HepG2 (cell line): ENCODE measurements around the gene CD248. TPM values are rescaled to one million over a fixed set of nuclear protein-coding genes. Genes with fewer than 3 reads are reported as not detected.

Experiments used
- ATAC-seq: fragments of 200-7000 bp; cut with Tn5 transposase; 3 replicates; pipeline ENCODE4 v1.9.1; 2020; ENCODE audit warnings: mild to moderate bottlenecking, moderate library complexity
- BruUV-seq: library from RNA; stranded (reverse); fragments of 400-500 nt; replicated peaks from 2 replicates; lab custom pipeline; 2021; lab: Mats Ljungman, UMichigan
- CTCF ChIA-PET: fragments of 300-600 bp; formaldehyde crosslinking; extraction: SDS; loops from one replicate; lab custom pipeline; 2021; ENCODE audit warnings: low total read pairs, inconsistent platforms, low intra/inter-chr PET ratio; lab: Yijun Ruan, JAX
- POLR2A ChIA-PET: fragments of 350-600 bp; sonication (Branson Sonifier 250); formaldehyde crosslinking; loops from one replicate; lab custom pipeline; 2020; ENCODE audit warnings: antibody characterized with exemption, inconsistent platforms; lab: Yijun Ruan, JAX
- DNase-seq: peaks from one replicate; pipeline ENCODE4 v3.0.0-alpha.2; 2015; ENCODE audit warnings: low spot score
- FAIRE-seq: peaks from 3 replicates; lab custom pipeline; 2011; peaks lifted over from hg19 to GRCh38; lab: Jason Lieb, UNC
- H2AFZ ChIP-seq: one replicate; pipeline ENCODE4 v1.6.1; 2011; ENCODE audit warnings: low read length, inconsistent platforms
- H3K27ac ChIP-seq: fragments of 300-600 bp; 3 replicates; pipeline ENCODE4 v1.8.0; 2011; ENCODE audit warnings: mixed run types, mild to moderate bottlenecking, mixed read lengths, low read length, inconsistent platforms; ENCODE audit not compliant: insufficient read depth; ENCODE audit errors: extremely low read length
- H3K27me3 ChIP-seq, 2 experiments: fragments of 200-600 bp in 1 of 2; 2 replicates in 1 of 2; 3 replicates in 1 of 2; pipeline versions ENCODE4 v1.6.0 to v1.8.0; 2011; ENCODE audit warnings: low read length in 2 of 2, mild to moderate bottlenecking in 2 of 2, moderate library complexity in 2 of 2, inconsistent platforms in 1 of 2; ENCODE audit not compliant: insufficient read depth in 2 of 2, control insufficient read depth in 1 of 2
- H3K36me3 ChIP-seq, 2 experiments: fragments of 200-600 bp in 1 of 2; replicated peaks in 1 of 2; 2 replicates in 1 of 2; 3 replicates in 1 of 2; pipeline versions ENCODE4 v1.5.1 to v1.8.0; 2011; ENCODE audit warnings: low read length in 2 of 2, inconsistent platforms in 1 of 2; ENCODE audit not compliant: insufficient read depth in 2 of 2, control insufficient read depth in 1 of 2
- H3K4me1 ChIP-seq: 2 replicates; pipeline ENCODE4 v1.5.1; 2012; ENCODE audit warnings: low read length, inconsistent platforms; ENCODE audit not compliant: insufficient read depth
- H3K4me2 ChIP-seq: 2 replicates; pipeline ENCODE4 v1.6.0; 2011; ENCODE audit warnings: low read depth, low read length, inconsistent platforms
- H3K4me3 ChIP-seq, 3 experiments: fragments of 200-600 bp in 1 of 3; sonication (generic), shearing (Covaris generic) in 1 of 3; replicated peaks in 1 of 3; 2 replicates each; pipeline ENCODE4 v1.5.1; 2011 to 2016; ENCODE audit warnings: low read length in 3 of 3, inconsistent platforms in 2 of 3, low read depth in 2 of 3, mild to moderate bottlenecking in 2 of 3, control low read depth in 1 of 3, mixed read lengths in 1 of 3; ENCODE audit not compliant: insufficient read depth in 1 of 3
- H3K79me2 ChIP-seq: one replicate; pipeline ENCODE4 v1.6.1; 2011; ENCODE audit warnings: low read length, inconsistent platforms; ENCODE audit not compliant: insufficient read depth
- H3K9ac ChIP-seq: 2 replicates; pipeline ENCODE4 v1.6.0; 2011; ENCODE audit warnings: mild to moderate bottlenecking, low read depth, low read length, inconsistent platforms; ENCODE audit not compliant: insufficient read depth
- H3K9me3 ChIP-seq: 2 replicates; pipeline ENCODE4 v1.5.1; 2012; ENCODE audit warnings: mild to moderate bottlenecking, low read length
- H4K20me1 ChIP-seq: 2 replicates; pipeline ENCODE4 v1.6.0; 2011; ENCODE audit warnings: inconsistent platforms, mild to moderate bottlenecking, low read length, moderate library complexity; ENCODE audit not compliant: insufficient read depth
- ARHGAP35 ChIP-seq: sonication (generic); formaldehyde crosslinking; IDR thresholded peaks from 2 replicates; pipeline ENCODE4 v1.9.0; 2022; ENCODE audit warnings: mild to moderate bottlenecking, inconsistent platforms, moderate library complexity, missing genetic modification reagents, borderline replicate concordance
- ARNT ChIP-seq: fragments of 450-650 bp; IDR thresholded peaks from 2 replicates; pipeline ENCODE4 v1.6.1; 2017
- ATF7 ChIP-seq, 2 experiments: fragments of 450-650 bp in 1 of 2; sonication (generic) in 1 of 2; formaldehyde crosslinking in 1 of 2; IDR thresholded peaks; 2 replicates each; pipeline versions ENCODE4 v1.4.0 to v1.6.1; 2016 to 2020; ENCODE audit warnings: antibody characterized with exemption in 1 of 2, mild to moderate bottlenecking in 1 of 2, missing genetic modification reagents in 1 of 2
- CTCF ChIP-seq: sonication (generic); formaldehyde crosslinking; IDR thresholded peaks from 2 replicates; pipeline ENCODE4 v1.5.0; 2020; ENCODE audit warnings: mild to moderate bottlenecking, missing genetic modification reagents, moderate library complexity
- FOXP4 ChIP-seq: sonication (generic); formaldehyde crosslinking; IDR thresholded peaks from 2 replicates; pipeline ENCODE4 v1.4.0; 2020; ENCODE audit warnings: missing genetic modification reagents
- GFI1 ChIP-seq: sonication (generic); formaldehyde crosslinking; IDR thresholded peaks from 2 replicates; pipeline ENCODE4 v1.5.0; 2020; ENCODE audit warnings: missing genetic modification reagents, mild to moderate bottlenecking, borderline replicate concordance
- HNF1B ChIP-seq: sonication (generic); formaldehyde crosslinking; IDR thresholded peaks from 2 replicates; pipeline ENCODE4 v1.5.1; 2020; ENCODE audit warnings: mild to moderate bottlenecking, moderate library complexity, missing genetic modification reagents
- HNRNPL ChIP-seq: fragments of 200-400 bp; formaldehyde crosslinking; IDR thresholded peaks from 2 replicates; pipeline ENCODE4 v1.6.1; 2017; ENCODE audit warnings: mild to moderate bottlenecking, low read depth, low read length
- SP2 ChIP-seq: sonication (generic); formaldehyde crosslinking; IDR thresholded peaks from 2 replicates; pipeline ENCODE4 v1.5.1; 2020; ENCODE audit warnings: mild to moderate bottlenecking, missing genetic modification reagents
- ZBTB39 ChIP-seq: sonication (generic); formaldehyde crosslinking; IDR thresholded peaks from 2 replicates; pipeline ENCODE4 v1.5.0; 2020; ENCODE audit warnings: missing genetic modification reagents
- ZBTB46 ChIP-seq: sonication (generic); formaldehyde crosslinking; IDR thresholded peaks from 2 replicates; pipeline ENCODE4 v1.4.0; 2020; ENCODE audit warnings: mild to moderate bottlenecking, missing genetic modification reagents, borderline replicate concordance
- ZNF24 ChIP-seq: fragments of 450-650 bp; IDR thresholded peaks from 2 replicates; pipeline ENCODE4 v1.6.1; 2017; ENCODE audit warnings: antibody characterized with exemption, mild to moderate bottlenecking
- WGBS: methylation state at CpG from one replicate; pipeline ENCODE4 v1.1.6; 2017; ENCODE audit warnings: low lambda C conversion rate; 5-methylcytosine and 5-hydroxymethylcytosine counted together
- in situ Hi-C: cut with HindIII; loops from 2 replicates; pipeline ENCODE4 v1.10.0; 2017; ENCODE audit warnings: low pct_unique_long_range_greater_than_20kb; ENCODE audit not compliant: extremely low pct_ligation_motif_present
- intact Hi-C: fragments of 100-400 bp; cut with micrococcal nuclease; formaldehyde crosslinking; loops from one replicate; pipeline ENCODE4 v1.10.0; 2022; ENCODE audit not compliant: unreplicated experiment
- polyA plus RNA-seq, 8 experiments: library from polyadenylated mRNA; depleted of rRNA in 3 of 8; stranded (reverse) in 7 of 8; unstranded in 1 of 8; fragments of >200 nt; fragmentation: Illumina TruSeq in 4 of 8; extraction: Trizol in 4 of 8; gene quantifications; 2 replicates each; pipeline versions ENCODE4 v1.2.1 to v1.2.3, GENCODE V29; 2011 to 2016; ENCODE audit warnings: low read depth in 4 of 8, missing spikeins in 1 of 8, mixed read lengths in 1 of 8; ENCODE audit not compliant: insufficient read depth in 1 of 8
- total RNA-seq, 5 experiments: library from RNA; depleted of rRNA; stranded (reverse); fragments of >200 nt; fragmentation: Illumina TruSeq; extraction: Trizol; gene quantifications; 2 replicates each; pipeline ENCODE4 v1.2.3, GENCODE V29; 2016; ENCODE audit warnings: low read depth in 1 of 5

CD248 gene
- total and polyA plus RNA-seq, 2 of the 13 experiments (the other 11 are each of a cell fraction or from before 2014, with no cell fraction given) = 0.25 to 0.35 TPM

GRCh38 chr11:66361502-66361941 is 44.7 kb upstream of the CD248 start (continued):
- TF ChIP-seq HNF1B (CRISPR knock-in tag) (no peak), CTCF (no peak), SP2 (CRISPR knock-in tag) (no peak), GFI1 (CRISPR knock-in tag) (no peak)

GRCh38 chr11:66360406-66361073 is 43.7 kb upstream of the CD248 start:
- in situ Hi-C loops = no loop called here
- DNase-seq = no peak
- no peak for TF ChIP-seq ARNT
- no peak for TF ChIP-seq ARHGAP35 (CRISPR knock-in tag)
- no peak for TF ChIP-seq FOXP4 (CRISPR knock-in tag)
- TF ChIP-seq ZBTB46 (CRISPR knock-in tag) = no peak
- TF ChIP-seq HNRNPL = no peak
- TF ChIP-seq ZBTB39 (CRISPR knock-in tag) = no peak
- no peak for TF ChIP-seq ZNF24
- no peak for TF ChIP-seq ATF7 (IDR thresholded peaks at IDR 0.05)
- no peak for TF ChIP-seq ATF7 (CRISPR knock-in tag; IDR thresholded peaks at IDR 0.05)

More at GRCh38 chr11:66360406-66361073, 43.7 kb upstream of the CD248 start:
- no peaks in the 10 kb centered on the region for H3K9me3 ChIP-seq
- H3K4me2 ChIP-seq = no peak overlapping the region
- WGBS = over 99% methylated on average over 11 of the region's 15 CpGs
- ATAC-seq (no peak), FAIRE-seq (no peak)
- H3K27ac ChIP-seq = no peak overlapping the region
- no peaks in the 10 kb centered on the region for H3K79me2 ChIP-seq
- BruUV-seq = no TSS peak
- CTCF ChIA-PET = no interaction called here
- no peak overlapping the region for H3K9ac ChIP-seq
- no peak overlapping the region for H3K4me3 ChIP-seq
- peaks cover 19% of the 10 kb centered on the region for H3K4me1 ChIP-seq
- no peak overlapping the region for H2AFZ ChIP-seq
- intact Hi-C loops = no loop called here
- H3K36me3 ChIP-seq = peaks cover 10 to 24% of the 10 kb centered on the region in 2 experiments; a peak in 4 of 5 replicates
- no peaks in the 10 kb centered on the region for H4K20me1 ChIP-seq
- POLR2A ChIA-PET = interaction anchor here (0.8 kb wide), 1 partner anchor 9 kb away, joined by 3 read pairs; no protein-coding TSS in a partner anchor
- no peaks in the 10 kb centered on the region for H3K27me3 ChIP-seq
